Measurements from ENCODE around the gene SCAND1.

The SCAND1 gene

GRCh38 chr20:35909176-35909575 is 45.1 kb downstream of the SCAND1 start:
- H3K4me1 ChIP-seq (ENCODE audit: control insufficient read depth, insufficient read depth, low read length) = no peaks in the 10 kb centered on the region
- WGBS (ENCODE audit: insufficient coverage, insufficient read length) = no CpG with 5 or more reads among the region's 1 CpG
- H3K36me3 ChIP-seq (ENCODE audit: control insufficient read depth, insufficient read depth, low read length) = peaks cover 3% of the 10 kb centered on the region; the same call in 1 of the 2 replicates
- no peaks in the 10 kb centered on the region for H3K27me3 ChIP-seq (ENCODE audit: control insufficient read depth, insufficient read depth, low read length)
- no peak overlapping the region for H3K4me3 ChIP-seq (ENCODE audit: low read length)
- no peak overlapping the region for H3K27ac ChIP-seq (ENCODE audit: low read length)
- H3K9me3 ChIP-seq (ENCODE audit: control insufficient read depth, insufficient read depth, low read length) = no peaks in the 10 kb centered on the region
- no peak for DNase-seq (ENCODE audit: low read depth, low spot score)

GRCh38 chr20:35908007-35908406 is 46.3 kb downstream of the SCAND1 start:
- H3K4me1 ChIP-seq (ENCODE audit: control insufficient read depth, insufficient read depth, low read length) = no peaks in the 10 kb centered on the region
- no peaks in the 10 kb centered on the region for H3K27me3 ChIP-seq (ENCODE audit: control insufficient read depth, insufficient read depth, low read length)
- H3K27ac ChIP-seq (ENCODE audit: low read length) = no peak overlapping the region
- DNase-seq (ENCODE audit: low read depth, low spot score) = peak; percentile 31
- H3K4me3 ChIP-seq (ENCODE audit: low read length) = no peak overlapping the region
- H3K9me3 ChIP-seq (ENCODE audit: control insufficient read depth, insufficient read depth, low read length) = no peaks in the 10 kb centered on the region
- H3K36me3 ChIP-seq (ENCODE audit: control insufficient read depth, insufficient read depth, low read length) = no peaks in the 10 kb centered on the region; the same call in 1 of the 2 replicates

GRCh38 chr20:35907017-35907701 is 47.1 kb downstream of the SCAND1 start:
- Histone ChIP-seq H3K27ac (ENCODE audit: low read length) (no peak overlapping the region), H3K4me3 (ENCODE audit: low read length) (no peak overlapping the region), H3K36me3 (ENCODE audit: control insufficient read depth, insufficient read depth, low read length) (no peaks in the 10 kb centered on the region; the same call in 1 of the 2 replicates), H3K9me3 (ENCODE audit: control insufficient read depth, insufficient read depth, low read length) (no peaks in the 10 kb centered on the region), H3K4me1 (ENCODE audit: control insufficient read depth, insufficient read depth, low read length) (no peaks in the 10 kb centered on the region), H3K27me3 (ENCODE audit: control insufficient read depth, insufficient read depth, low read length) (no peaks in the 10 kb centered on the region)
- DNase-seq (ENCODE audit: low read depth, low spot score) = no peak
- WGBS (ENCODE audit: insufficient coverage, insufficient read length) = no CpG with 5 or more reads among the region's 7 CpGs

GRCh38 chr20:35904982-35905663 is 49.2 kb downstream of the SCAND1 start:
- Histone ChIP-seq H3K4me1 (ENCODE audit: control insufficient read depth, insufficient read depth, low read length) (no peaks in the 10 kb centered on the region), H3K9me3 (ENCODE audit: control insufficient read depth, insufficient read depth, low read length) (no peaks in the 10 kb centered on the region), H3K4me3 (ENCODE audit: low read length) (no peak overlapping the region), H3K36me3 (ENCODE audit: control insufficient read depth, insufficient read depth, low read length) (no peaks in the 10 kb centered on the region; the same call in 1 of the 2 replicates), H3K27ac (ENCODE audit: low read length) (no peak overlapping the region), H3K27me3 (ENCODE audit: control insufficient read depth, insufficient read depth, low read length) (no peaks in the 10 kb centered on the region)
- no peak for DNase-seq (ENCODE audit: low read depth, low spot score)
- WGBS (ENCODE audit: insufficient coverage, insufficient read length) = no CpG with 5 or more reads among the region's 4 CpGs

- WGBS (ENCODE audit: insufficient coverage, insufficient read length) = no CpG with 5 or more reads among the region's 3 CpGs
- H3K4me1 ChIP-seq (ENCODE audit: control insufficient read depth, insufficient read depth, low read length) = no peaks in the 10 kb centered on the region
- H3K27ac ChIP-seq (ENCODE audit: low read length) = no peak overlapping the region
- H3K36me3 ChIP-seq (ENCODE audit: control insufficient read depth, insufficient read depth, low read length) = peaks cover 2% of the 10 kb centered on the region; the same call in 1 of the 2 replicates
- no peaks in the 10 kb centered on the region for H3K9me3 ChIP-seq (ENCODE audit: control insufficient read depth, insufficient read depth, low read length)
- no peak for DNase-seq (ENCODE audit: low read depth, low spot score)
- no peak overlapping the region for H3K4me3 ChIP-seq (ENCODE audit: low read length)
- H3K27me3 ChIP-seq (ENCODE audit: control insufficient read depth, insufficient read depth, low read length) = no peaks in the 10 kb centered on the region
These were observed 50.5 kb downstream of the SCAND1 start for GRCh38 chr20:35903843-35904242.

All from iPS DF 6.9 (cell line).